Measurements from ENCODE around the gene NPIPA3. TPM values are rescaled to one million over a fixed set of nuclear protein-coding genes. Genes with fewer than 3 reads are reported as not detected.
"Not testable (repeated sequence)": the region's sequence is repeated elsewhere in the genome, so short reads cannot be mapped to it uniquely, and the experiment has no call there.

The NPIPA3 gene
- total RNA-seq, 2 experiments from 2014 or later, result 1.8 to 2.8 TPM

- intact Hi-C loops (cut with micrococcal nuclease; ENCODE audit: unreplicated experiment); H3K9me2 ChIP-seq (ENCODE audit: insufficient read depth, low read length); CTCF ChIA-PET (ENCODE audit: unreplicated experiment); H2AFZ ChIP-seq (ENCODE audit: low read length); H3K79me2 ChIP-seq (ENCODE audit: insufficient read depth, low read depth, low read length); H3K9me3 ChIP-seq (ENCODE audit: low read length); H3K27ac ChIP-seq (ENCODE audit: low read depth, low read length, poor library complexity, severe bottlenecking); H3K4me3 ChIP-seq (ENCODE audit: low read depth, low read length, poor library complexity, severe bottlenecking); H3K4me1 ChIP-seq (ENCODE audit: insufficient read depth, low read length, poor library complexity, severe bottlenecking); H3K4me2 ChIP-seq (ENCODE audit: low read length); BruUV-seq (replicated peaks); H4K20me1 ChIP-seq (ENCODE audit: insufficient read depth, low read length); H3K36me3 ChIP-seq (ENCODE audit: insufficient read depth, low read length); DNase-seq (ENCODE audit: low spot score); POLR2A ChIA-PET: not testable (repeated sequence)
These were observed 539 bp upstream of the NPIPA3 start for GRCh38 chr16:14702672-14703071.

DNA sequence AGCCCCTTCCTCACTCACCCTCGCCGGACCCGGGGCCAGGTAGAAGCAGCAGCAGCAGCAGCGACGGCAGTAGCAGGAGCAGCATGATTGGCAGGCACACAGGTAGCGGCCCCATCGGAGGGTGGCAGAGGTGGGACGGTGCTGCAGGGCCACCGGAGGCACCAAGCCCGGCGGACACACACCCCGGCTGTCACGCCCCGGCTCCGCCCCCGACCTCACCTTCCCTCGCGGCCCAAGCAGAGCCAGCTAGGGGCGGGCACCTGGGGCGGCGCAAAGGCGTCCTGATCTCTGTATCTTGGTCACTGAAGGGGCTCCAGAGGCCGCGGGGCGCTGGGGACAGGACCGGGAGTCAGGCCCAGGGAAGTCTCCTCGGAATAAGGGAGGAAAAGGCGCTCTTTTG, 30.0 kb downstream of the NPIPA3 start:
- H3K4me1 ChIP-seq (ENCODE audit: insufficient read depth, low read length, poor library complexity, severe bottlenecking); H3K9me2 ChIP-seq (ENCODE audit: insufficient read depth, low read length); intact Hi-C loops (cut with micrococcal nuclease; ENCODE audit: unreplicated experiment); H3K4me2 ChIP-seq (ENCODE audit: low read length); H3K27ac ChIP-seq (ENCODE audit: low read depth, low read length, poor library complexity, severe bottlenecking); H3K4me3 ChIP-seq (ENCODE audit: low read depth, low read length, poor library complexity, severe bottlenecking); POLR2A ChIA-PET; BruUV-seq (replicated peaks); H4K20me1 ChIP-seq (ENCODE audit: insufficient read depth, low read length); H3K79me2 ChIP-seq (ENCODE audit: insufficient read depth, low read depth, low read length); DNase-seq (ENCODE audit: low spot score); CTCF ChIA-PET (ENCODE audit: unreplicated experiment); H2AFZ ChIP-seq (ENCODE audit: low read length); H3K9me3 ChIP-seq (ENCODE audit: low read length); H3K36me3 ChIP-seq (ENCODE audit: insufficient read depth, low read length): not testable (repeated sequence)

DNA sequence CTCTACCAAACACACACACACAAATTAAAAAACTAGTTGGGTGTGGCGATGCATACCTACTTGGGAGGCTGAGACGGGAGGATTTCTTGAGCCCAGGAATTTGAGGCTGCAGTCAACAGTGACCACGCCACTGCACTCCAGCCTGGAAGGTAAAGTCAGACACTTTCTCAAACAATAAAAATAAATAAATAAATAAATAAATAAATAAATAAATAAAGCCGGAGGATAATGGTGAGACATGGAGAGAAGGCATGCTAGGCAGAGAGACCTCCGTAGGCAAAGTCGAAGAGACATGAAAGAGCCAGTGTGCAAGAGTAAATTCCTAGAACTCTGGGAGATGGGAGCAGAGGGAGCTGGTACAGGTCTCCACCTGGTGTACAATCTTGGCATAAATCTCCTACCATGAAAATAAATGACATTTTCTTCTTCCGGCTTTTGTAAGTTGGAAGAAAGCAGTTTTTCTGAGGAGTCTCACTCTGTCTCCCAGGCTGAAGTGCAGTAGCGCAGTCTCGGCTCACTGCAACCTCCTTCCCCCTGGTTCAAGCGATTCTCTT, 37.7 kb downstream of the NPIPA3 start:
- H3K79me2 ChIP-seq (ENCODE audit: insufficient read depth, low read depth, low read length); H3K9me3 ChIP-seq (ENCODE audit: low read length); H4K20me1 ChIP-seq (ENCODE audit: insufficient read depth, low read length); H3K4me2 ChIP-seq (ENCODE audit: low read length); H3K27ac ChIP-seq (ENCODE audit: low read depth, low read length, poor library complexity, severe bottlenecking); H3K4me1 ChIP-seq (ENCODE audit: insufficient read depth, low read length, poor library complexity, severe bottlenecking); H2AFZ ChIP-seq (ENCODE audit: low read length); H3K36me3 ChIP-seq (ENCODE audit: insufficient read depth, low read length); DNase-seq (ENCODE audit: low spot score); BruUV-seq (replicated peaks); intact Hi-C loops (cut with micrococcal nuclease; ENCODE audit: unreplicated experiment); H3K4me3 ChIP-seq (ENCODE audit: low read depth, low read length, poor library complexity, severe bottlenecking); H3K9me2 ChIP-seq (ENCODE audit: insufficient read depth, low read length); POLR2A ChIA-PET; CTCF ChIA-PET (ENCODE audit: unreplicated experiment): not testable (repeated sequence)

GRCh38 chr16:14741794-14742193, 38.6 kb downstream of the NPIPA3 start:
- POLR2A ChIA-PET; DNase-seq (ENCODE audit: low spot score); CTCF ChIA-PET (ENCODE audit: unreplicated experiment); BruUV-seq (replicated peaks); H3K4me1 ChIP-seq (ENCODE audit: insufficient read depth, low read length, poor library complexity, severe bottlenecking); H3K36me3 ChIP-seq (ENCODE audit: insufficient read depth, low read length); H2AFZ ChIP-seq (ENCODE audit: low read length); H3K9me3 ChIP-seq (ENCODE audit: low read length); intact Hi-C loops (cut with micrococcal nuclease; ENCODE audit: unreplicated experiment); H3K4me2 ChIP-seq (ENCODE audit: low read length); H3K9me2 ChIP-seq (ENCODE audit: insufficient read depth, low read length); H3K4me3 ChIP-seq (ENCODE audit: low read depth, low read length, poor library complexity, severe bottlenecking); H4K20me1 ChIP-seq (ENCODE audit: insufficient read depth, low read length); H3K79me2 ChIP-seq (ENCODE audit: insufficient read depth, low read depth, low read length); H3K27ac ChIP-seq (ENCODE audit: low read depth, low read length, poor library complexity, severe bottlenecking): not testable (repeated sequence)

DNA sequence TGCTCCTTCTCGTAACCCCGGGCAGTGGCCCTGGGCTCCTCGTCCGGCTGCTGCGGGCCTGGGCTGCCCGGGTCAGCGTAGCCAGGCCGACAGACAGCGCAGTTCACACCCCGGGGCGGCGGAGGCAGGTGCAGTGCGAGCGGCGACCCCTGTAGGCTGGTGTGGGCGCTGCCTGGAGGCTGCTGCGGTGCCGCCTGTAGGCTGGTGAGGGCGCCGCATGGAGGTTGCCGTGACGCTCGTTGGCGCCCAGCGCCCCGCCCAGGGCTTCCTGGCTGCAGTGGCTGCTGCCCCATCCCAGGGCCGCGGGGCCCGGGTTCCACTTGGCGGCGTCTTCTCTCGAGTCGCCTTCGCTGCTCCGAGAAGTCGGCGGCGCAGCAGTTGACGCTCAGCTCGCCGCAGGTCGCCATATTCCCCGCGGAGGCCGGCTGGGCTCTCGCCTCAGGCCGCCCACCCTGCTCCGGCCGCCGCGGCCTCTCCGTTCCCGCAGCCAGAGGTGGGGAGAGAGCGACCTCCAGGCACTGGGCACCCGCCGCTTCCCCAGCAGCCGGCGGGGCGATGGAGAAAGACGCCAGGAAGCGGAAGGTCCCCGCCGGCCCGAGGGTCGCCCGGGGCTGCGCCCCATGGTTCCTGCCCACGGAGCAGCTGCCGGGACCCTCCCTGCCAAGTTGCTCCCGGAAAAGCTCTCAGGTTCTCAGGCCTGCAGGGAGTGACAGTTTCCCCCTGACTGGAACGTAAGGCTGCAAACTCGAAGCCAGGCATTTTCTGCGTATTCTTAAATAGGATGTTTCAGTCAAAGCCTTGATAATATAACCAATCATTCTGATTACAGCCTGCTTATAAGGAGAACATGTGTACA, 39.3 kb downstream of the NPIPA3 start, which contains the start of gene NPIPA2:
TSS of gene NPIPA2 (plus strand) at position 261 of the 856 bp plus-strand sequence. CDS start 5,533 bp downstream, outside the sequence.
- H3K9me3 ChIP-seq (ENCODE audit: low read length); H3K36me3 ChIP-seq (ENCODE audit: insufficient read depth, low read length); DNase-seq (ENCODE audit: low spot score); BruUV-seq (replicated peaks); H3K4me3 ChIP-seq (ENCODE audit: low read depth, low read length, poor library complexity, severe bottlenecking); H3K9me2 ChIP-seq (ENCODE audit: insufficient read depth, low read length); intact Hi-C loops (cut with micrococcal nuclease; ENCODE audit: unreplicated experiment); POLR2A ChIA-PET; CTCF ChIA-PET (ENCODE audit: unreplicated experiment); H3K4me2 ChIP-seq (ENCODE audit: low read length); H2AFZ ChIP-seq (ENCODE audit: low read length); H3K79me2 ChIP-seq (ENCODE audit: insufficient read depth, low read depth, low read length); H4K20me1 ChIP-seq (ENCODE audit: insufficient read depth, low read length); H3K4me1 ChIP-seq (ENCODE audit: insufficient read depth, low read length, poor library complexity, severe bottlenecking); H3K27ac ChIP-seq (ENCODE audit: low read depth, low read length, poor library complexity, severe bottlenecking): not testable (repeated sequence)

DNA sequence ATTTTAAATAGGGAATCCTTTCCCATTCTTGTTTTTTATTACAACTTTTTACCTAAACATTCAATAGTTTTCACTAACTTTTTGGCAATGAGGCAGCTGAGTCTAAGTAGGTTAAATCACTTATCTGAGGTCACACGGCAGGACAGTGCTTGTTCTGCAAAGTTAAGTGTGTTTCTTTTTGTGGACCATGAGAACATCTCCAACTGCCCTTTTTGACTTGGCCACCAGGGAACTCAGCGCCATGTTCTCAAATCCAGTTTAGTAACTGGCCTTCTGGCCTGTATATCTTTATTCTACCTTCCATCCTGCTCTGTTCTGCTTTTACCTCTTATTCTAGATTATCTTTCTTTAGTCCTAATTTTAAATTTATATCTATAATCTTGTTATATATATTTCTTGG, 70.4 kb downstream of the NPIPA3 start:
- H3K4me2 ChIP-seq (ENCODE audit: low read length); H3K9me2 ChIP-seq (ENCODE audit: insufficient read depth, low read length); H3K4me3 ChIP-seq (ENCODE audit: low read depth, low read length, poor library complexity, severe bottlenecking); H3K27ac ChIP-seq (ENCODE audit: low read depth, low read length, poor library complexity, severe bottlenecking); BruUV-seq (replicated peaks); POLR2A ChIA-PET; CTCF ChIA-PET (ENCODE audit: unreplicated experiment); H3K36me3 ChIP-seq (ENCODE audit: insufficient read depth, low read length); H2AFZ ChIP-seq (ENCODE audit: low read length); intact Hi-C loops (cut with micrococcal nuclease; ENCODE audit: unreplicated experiment); DNase-seq (ENCODE audit: low spot score); H3K4me1 ChIP-seq (ENCODE audit: insufficient read depth, low read length, poor library complexity, severe bottlenecking); H4K20me1 ChIP-seq (ENCODE audit: insufficient read depth, low read length); H3K79me2 ChIP-seq (ENCODE audit: insufficient read depth, low read depth, low read length); H3K9me3 ChIP-seq (ENCODE audit: low read length): not testable (repeated sequence)

All from OCI-LY7 (cell line).